Hepatocyte (in vitro differentiated cells): ENCODE data around the gene UCHL3. TPM values are rescaled to one million over a fixed set of nuclear protein-coding genes. Genes with fewer than 3 reads are reported as not detected.

Experiments used
- DNase-seq: peaks from one replicate; pipeline ENCODE4 v3.0.0-alpha.2; 2016; ENCODE audit warnings: low spot score
- H2AFZ ChIP-seq: fragments of 200-600 bp; sonication (generic); 2 replicates; pipeline ENCODE4 v1.6.0; 2016; ENCODE audit warnings: antibody characterized with exemption, mild to moderate bottlenecking
- H3K27ac ChIP-seq: fragments of 200-600 bp; sonication (generic); 2 replicates; pipeline ENCODE4 v1.5.1; 2016; ENCODE audit warnings: mild to moderate bottlenecking
- H3K27me3 ChIP-seq: fragments of 200-600 bp; sonication (generic); 2 replicates; pipeline ENCODE4 v1.6.1; 2016
- H3K36me3 ChIP-seq: fragments of 200-600 bp; sonication (generic); replicated peaks from 2 replicates; pipeline ENCODE4 v1.5.1; 2016; ENCODE audit warnings: low read depth; ENCODE audit not compliant: insufficient read depth
- H3K4me1 ChIP-seq: fragments of 200-600 bp; sonication (generic); 2 replicates; pipeline ENCODE4 v1.5.1; 2016; ENCODE audit warnings: mild to moderate bottlenecking, moderate library complexity; ENCODE audit not compliant: insufficient read depth
- H3K4me2 ChIP-seq: fragments of 200-600 bp; sonication (generic); 2 replicates; pipeline ENCODE4 v1.6.0; 2016
- H3K4me3 ChIP-seq: fragments of 200-600 bp; sonication (generic); 2 replicates; pipeline ENCODE4 v1.5.1; 2016; ENCODE audit warnings: mild to moderate bottlenecking
- H3K79me2 ChIP-seq: fragments of 200-600 bp; sonication (generic); 2 replicates; pipeline ENCODE4 v1.6.0; 2017; ENCODE audit warnings: mild to moderate bottlenecking
- H3K9me2 ChIP-seq: fragments of 200-600 bp; sonication (generic); replicated peaks from 2 replicates; pipeline ENCODE4 v1.6.0; 2017; ENCODE audit warnings: mild to moderate bottlenecking; ENCODE audit not compliant: insufficient read depth
- H3K9me3 ChIP-seq: fragments of 200-600 bp; sonication (generic); 2 replicates; pipeline ENCODE4 v1.5.1; 2016; ENCODE audit warnings: low read depth, mild to moderate bottlenecking
- H4K20me1 ChIP-seq: fragments of 200-600 bp; sonication (generic); 2 replicates; pipeline ENCODE4 v1.6.0; 2016; ENCODE audit warnings: mild to moderate bottlenecking; ENCODE audit not compliant: insufficient read depth, poor library complexity, severe bottlenecking
- EZH2 ChIP-seq: fragments of 200-600 bp; sonication (generic); IDR thresholded peaks from 2 replicates; pipeline ENCODE4 v1.6.1; 2016; ENCODE audit warnings: antibody characterized with exemption, mild to moderate bottlenecking, borderline replicate concordance
- EZH2phosphoT487 ChIP-seq: fragments of 200-600 bp; sonication (generic); IDR thresholded peaks from one replicate; pipeline ENCODE4 v1.6.1; 2018; ENCODE audit warnings: antibody characterized with exemption, mild to moderate bottlenecking, low read depth, moderate library complexity; ENCODE audit not compliant: unreplicated experiment, severe bottlenecking
- WGBS: methylation state at CpG from one replicate; pipeline ENCODE4 v1.1.6; 2016; ENCODE audit warnings: low lambda C conversion rate; ENCODE audit errors: missing lambda C conversion rate; 5-methylcytosine and 5-hydroxymethylcytosine counted together
- polyA plus RNA-seq: library from polyadenylated mRNA; unstranded; fragments of >200 nt; fragmentation: Nextera tagmentation; extraction: Ambion mirVana; gene quantifications from 2 replicates; pipeline ENCODE4 v1.2.1, GENCODE V29; 2016
- total RNA-seq: library from RNA; depleted of rRNA; stranded (reverse); fragments of >200 nt; gene quantifications from 2 replicates; pipeline ENCODE4 v1.2.3, GENCODE V29; 2014
- TF ChIP-seq, protein P1 (sequence below): fragments of 200-600 bp; sonication (generic); IDR thresholded peaks from 2 replicates; pipeline ENCODE4 v1.5.1; 2016; ENCODE audit warnings: antibody characterized with exemption, mild to moderate bottlenecking; ENCODE audit not compliant: poor library complexity

Gene UCHL3
- total and polyA plus RNA-seq, 2 experiments from 2014 or later, result 42.0 to 77.5 TPM

DNA sequence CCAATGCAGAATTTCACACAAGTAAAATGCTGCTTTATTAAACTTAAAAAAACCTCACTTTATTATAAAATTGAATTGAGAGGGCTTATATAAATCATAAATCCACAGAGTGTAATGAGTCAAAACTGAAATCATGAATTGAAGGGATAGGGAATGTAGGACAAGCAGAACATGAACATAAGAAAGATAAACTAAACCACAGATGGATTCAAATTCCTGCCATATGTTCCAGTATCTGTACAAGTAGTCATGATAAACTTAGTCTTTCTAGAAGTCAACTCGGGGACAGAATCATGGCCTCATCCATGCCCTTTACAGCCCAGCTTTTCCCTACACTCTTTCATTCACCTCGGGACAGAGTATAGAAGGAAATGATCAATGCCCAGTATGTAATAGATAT, 103.1 kb downstream of the UCHL3 start:
- Histone ChIP-seq H3K36me3 (no peaks in the 10 kb centered on the region), H3K27ac (no peak overlapping the region), H3K4me3 (no peak overlapping the region), H2AFZ (no peak overlapping the region), H3K4me1 (no peaks in the 10 kb centered on the region), H4K20me1 (no peaks in the 10 kb centered on the region), H3K9me3 (no peaks in the 10 kb centered on the region), H3K4me2 (no peak overlapping the region), H3K79me2 (no peaks in the 10 kb centered on the region), H3K27me3 (no peaks in the 10 kb centered on the region), H3K9me2 (no peaks in the 10 kb centered on the region)
- DNase-seq, result no peak
- 88% methylated on average over 2 of the region's 2 CpGs for WGBS
- TF ChIP-seq EZH2 (no peak), EZH2phosphoT487 (no peak)
- TF ChIP-seq, protein P1, sequence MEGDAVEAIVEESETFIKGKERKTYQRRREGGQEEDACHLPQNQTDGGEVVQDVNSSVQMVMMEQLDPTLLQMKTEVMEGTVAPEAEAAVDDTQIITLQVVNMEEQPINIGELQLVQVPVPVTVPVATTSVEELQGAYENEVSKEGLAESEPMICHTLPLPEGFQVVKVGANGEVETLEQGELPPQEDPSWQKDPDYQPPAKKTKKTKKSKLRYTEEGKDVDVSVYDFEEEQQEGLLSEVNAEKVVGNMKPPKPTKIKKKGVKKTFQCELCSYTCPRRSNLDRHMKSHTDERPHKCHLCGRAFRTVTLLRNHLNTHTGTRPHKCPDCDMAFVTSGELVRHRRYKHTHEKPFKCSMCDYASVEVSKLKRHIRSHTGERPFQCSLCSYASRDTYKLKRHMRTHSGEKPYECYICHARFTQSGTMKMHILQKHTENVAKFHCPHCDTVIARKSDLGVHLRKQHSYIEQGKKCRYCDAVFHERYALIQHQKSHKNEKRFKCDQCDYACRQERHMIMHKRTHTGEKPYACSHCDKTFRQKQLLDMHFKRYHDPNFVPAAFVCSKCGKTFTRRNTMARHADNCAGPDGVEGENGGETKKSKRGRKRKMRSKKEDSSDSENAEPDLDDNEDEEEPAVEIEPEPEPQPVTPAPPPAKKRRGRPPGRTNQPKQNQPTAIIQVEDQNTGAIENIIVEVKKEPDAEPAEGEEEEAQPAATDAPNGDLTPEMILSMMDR, result no peak

Other genes starting within 250 kb of the UCHL3 start
- 17.0 and 17.1 TPM in 2 replicates for gene TBC1D4, start 67.6 kb upstream of the UCHL3 start, total RNA-seq
- 7.6 and 10.8 TPM in 2 replicates for gene TBC1D4, start 67.6 kb upstream of the UCHL3 start, polyA plus RNA-seq
- gene COMMD6, start 11.9 kb upstream of the UCHL3 start, total RNA-seq, result 117 and 169 TPM in 2 replicates
- gene COMMD6, start 11.9 kb upstream of the UCHL3 start, polyA plus RNA-seq, result 232 and 258 TPM in 2 replicates
- gene LMO7, start 86.5 kb downstream of the UCHL3 start, total RNA-seq, result 105 and 125 TPM in 2 replicates
- gene LMO7, start 86.5 kb downstream of the UCHL3 start, polyA plus RNA-seq, result 47.2 and 58.1 TPM in 2 replicates